Stimulated activated CD8-positive, alpha-beta memory T cell treated with anti-CD3 and anti-CD28 coated beads, Interleukin-4, amount 100 ng/mL, for 1 hour (primary cell): ENCODE data around the gene HSP90B1.

ENCODE experiments used
- DNase-seq, 2 donors: peaks; one replicate each; pipeline ENCODE4 v3.0.0-alpha.2; 2020; ENCODE audit warnings: low read depth in 2 of 2, low spot score in 1 of 2

The HSP90B1 gene

GRCh38 chr12:103969391-103969790, 39.2 kb downstream of the HSP90B1 start:
- DNase-seq: no peak

DNA sequence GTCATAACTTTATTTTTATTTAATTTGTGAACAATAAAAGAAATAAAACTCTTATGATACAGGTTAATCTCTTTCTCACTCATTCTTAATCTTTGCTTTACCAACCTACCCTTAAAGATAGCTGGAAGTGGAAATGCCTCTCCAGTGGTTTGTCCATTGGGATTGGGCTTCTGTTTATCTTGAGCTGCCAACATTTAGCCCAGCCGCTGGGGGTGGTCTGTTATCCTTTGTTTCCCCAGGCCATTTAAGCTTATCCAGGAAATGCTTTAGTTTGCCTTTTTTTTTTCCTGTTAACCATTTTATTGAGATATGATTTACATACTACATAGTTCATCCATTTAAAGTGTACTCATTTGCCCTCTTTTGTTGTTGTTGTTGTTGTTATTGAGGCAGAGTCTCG, 43.7 kb downstream of the HSP90B1 start:
- DNase-seq: no peak

DNA sequence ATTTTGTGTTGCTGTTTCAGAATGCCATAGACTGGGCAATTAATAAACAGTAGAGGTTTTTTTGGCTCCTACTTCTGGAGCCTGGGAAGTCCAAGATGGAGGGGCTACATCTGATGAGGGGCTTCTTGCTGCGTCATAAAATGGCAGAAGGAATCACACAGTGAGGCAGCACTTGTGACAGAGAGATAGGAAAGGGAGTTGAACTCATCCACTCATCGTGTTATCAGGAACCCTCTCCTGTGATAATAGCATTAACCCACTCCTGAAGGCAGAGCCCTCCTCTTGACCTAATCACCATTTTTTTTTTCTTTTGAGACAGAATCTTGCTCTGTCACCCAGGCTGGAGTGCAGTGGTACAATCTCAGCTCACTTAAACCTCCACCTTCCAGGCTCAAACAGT, 45.2 kb downstream of the HSP90B1 start:
- DNase-seq: no peak

- no peak for DNase-seq
Measured at GRCh38 chr12:103978384-103978982, 48.3 kb downstream of the HSP90B1 start.

- DNase-seq: no peak
Measured at GRCh38 chr12:103986829-103987228, 56.6 kb downstream of the HSP90B1 start.

DNA sequence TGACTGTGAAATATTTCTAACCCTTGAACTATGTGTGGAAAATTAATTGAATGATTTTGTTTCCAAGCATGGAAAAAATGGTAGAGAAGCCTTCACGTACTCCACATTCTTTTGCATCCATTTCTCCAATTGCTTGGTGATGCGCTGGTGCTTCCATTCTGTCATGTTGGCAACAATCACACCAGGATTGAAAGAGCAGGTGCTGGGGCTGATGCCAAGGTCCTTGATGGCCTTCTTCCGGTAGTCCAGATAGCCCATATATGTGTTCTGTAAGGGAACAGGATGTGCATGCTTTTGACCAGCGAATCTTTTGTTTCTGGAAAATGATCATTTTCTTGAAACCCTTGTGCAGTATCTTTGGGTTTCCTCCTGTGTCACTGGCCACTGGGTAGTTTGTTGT, 64.0 kb downstream of the HSP90B1 start:
- DNase-seq: no peak

GRCh38 chr12:103996595-103996994, 66.4 kb downstream of the HSP90B1 start:
- DNase-seq: no peak

GRCh38 chr12:103997286-103997900, 67.2 kb downstream of the HSP90B1 start:
- DNase-seq: no peak
